GM23248 (cell line): ENCODE measurements around the gene SNRK.

ENCODE experiments used
- EZH2 ChIP-seq: fragments of 200-600 bp; sonication (generic); IDR thresholded peaks from 2 replicates; pipeline ENCODE4 v1.6.1; 2018; ENCODE audit warnings: antibody characterized with exemption, mild to moderate bottlenecking; ENCODE audit not compliant: insufficient read depth, poor library complexity, severe bottlenecking
- EZH2phosphoT487 ChIP-seq: fragments of 200-600 bp; sonication (generic); IDR thresholded peaks from 2 replicates; pipeline ENCODE4 v1.6.1; 2018; ENCODE audit warnings: antibody characterized with exemption, moderate library complexity, mild to moderate bottlenecking, low read depth; ENCODE audit not compliant: insufficient read depth

DNA sequence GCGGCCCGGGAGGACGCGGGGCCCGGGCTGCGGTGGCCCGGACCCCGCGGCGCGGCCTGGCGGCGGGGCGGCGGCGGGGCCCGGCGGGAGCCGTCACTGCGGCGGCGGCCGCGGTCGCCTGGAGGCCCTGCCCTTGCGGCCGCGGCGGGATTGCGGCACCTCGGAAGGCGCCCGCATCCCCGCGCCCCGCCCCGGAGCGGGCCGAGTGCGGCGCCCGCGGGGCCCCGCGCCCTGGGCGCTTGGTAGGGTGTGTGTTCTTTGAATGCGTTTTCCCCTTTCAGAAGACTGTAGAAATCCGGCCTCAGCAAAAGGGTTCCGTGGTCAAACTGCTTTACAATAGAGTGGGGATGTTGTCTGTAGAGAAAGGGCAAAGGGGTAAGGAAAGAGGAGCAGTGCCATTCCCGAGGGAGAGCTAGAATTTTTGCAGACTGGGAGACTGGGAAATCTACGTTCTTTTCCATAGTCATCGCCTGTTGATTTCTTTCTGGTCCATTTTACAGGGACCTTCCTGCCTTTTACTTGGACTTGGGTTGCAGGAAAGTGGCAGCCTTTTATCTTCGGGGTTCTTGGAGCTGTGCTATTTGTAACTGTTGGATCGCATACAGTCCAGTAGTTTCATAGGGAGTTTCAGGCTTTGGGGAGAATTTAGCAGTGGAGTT is 630 bp downstream of the SNRK start:
- TF ChIP-seq EZH2 (no peak), EZH2phosphoT487 (no peak)
